Measurements from ENCODE around the gene FERMT2.

- TF ChIP-seq CTCF (IDR thresholded peaks at IDR 0.05) (peak; percentile 30 to 66 (median 51)), POLR2AphosphoS5 (IDR thresholded peaks at IDR 0.05) (no peak), EP300 (IDR thresholded peaks at IDR 0.05) (no peak), POLR2A (IDR thresholded peaks at IDR 0.05) (no peak)
Observed at GRCh38 chr14:52951681-52952554, 1.1 kb upstream of the FERMT2 start.
